ENCODE results near the gene SCAPER.

SCAPER gene

GRCh38 chr15:76347482-76348055 lies 557.6 kb downstream of the SCAPER start:
- no peak for DNase-seq

DNA sequence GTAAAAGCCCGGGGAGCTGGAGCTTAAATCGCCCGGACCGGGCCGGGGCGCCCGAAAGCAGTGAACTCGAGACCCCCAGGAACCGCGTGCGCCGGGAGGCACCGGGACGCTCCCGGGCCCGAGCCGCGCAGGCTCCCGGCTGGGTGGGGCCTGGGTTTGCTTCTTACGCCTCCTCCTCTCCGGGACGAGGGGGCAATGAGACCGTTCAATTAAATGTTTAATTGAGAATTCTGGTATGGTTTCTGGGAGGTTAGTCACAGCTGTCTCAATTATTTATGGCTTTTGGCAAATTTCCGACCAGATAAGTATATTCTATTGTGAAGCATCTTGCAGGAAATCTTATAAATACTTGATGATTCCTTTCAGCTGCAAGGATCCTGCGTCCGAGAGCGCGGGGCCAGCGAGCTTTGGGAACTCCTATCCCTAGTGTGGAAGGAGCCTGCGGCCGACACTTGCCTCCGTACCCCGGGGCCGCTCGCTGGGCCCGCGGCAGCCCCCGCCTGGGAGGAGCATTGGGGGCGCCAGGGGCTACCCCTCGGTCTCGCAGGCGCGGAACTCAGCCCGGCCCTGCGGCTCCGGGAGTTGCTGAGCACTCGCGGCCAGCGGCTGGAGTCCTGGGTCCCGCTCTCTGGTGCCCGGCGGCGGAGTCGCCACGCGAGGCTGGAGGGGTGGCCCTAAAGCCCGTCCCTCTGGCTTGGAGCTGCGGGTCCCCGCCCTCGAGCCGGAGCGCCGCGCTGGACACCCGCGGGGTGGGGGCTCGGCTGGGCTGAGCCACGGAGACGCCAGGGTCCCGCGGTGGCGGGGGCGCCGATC lies 558.3 kb downstream of the SCAPER start:
- DNase-seq = no peak

- no peak for DNase-seq
Measured at GRCh38 chr15:76345880-76346668, 559.1 kb downstream of the SCAPER start.

DNA sequence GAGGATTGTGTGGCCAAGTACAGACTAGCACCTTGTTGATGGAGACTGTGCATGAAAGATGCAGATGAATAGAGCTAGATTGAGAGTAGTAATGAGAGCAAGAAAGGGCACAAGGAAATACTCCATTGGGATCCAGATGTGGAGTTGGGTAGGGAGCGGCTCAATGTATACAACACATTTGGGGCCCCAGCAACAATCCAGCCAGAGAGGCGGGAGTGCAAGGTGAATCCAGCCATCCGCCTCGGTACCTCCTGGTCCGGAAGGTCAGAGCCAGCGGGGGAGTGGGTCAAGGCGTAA lies 559.6 kb downstream of the SCAPER start:
- no peak for DNase-seq

- DNase-seq = no peak
Measured at GRCh38 chr15:76344893-76345582, 560.1 kb downstream of the SCAPER start.

- DNase-seq = no peak
Measured at GRCh38 chr15:76343313-76343996, 561.7 kb downstream of the SCAPER start.

DNA sequence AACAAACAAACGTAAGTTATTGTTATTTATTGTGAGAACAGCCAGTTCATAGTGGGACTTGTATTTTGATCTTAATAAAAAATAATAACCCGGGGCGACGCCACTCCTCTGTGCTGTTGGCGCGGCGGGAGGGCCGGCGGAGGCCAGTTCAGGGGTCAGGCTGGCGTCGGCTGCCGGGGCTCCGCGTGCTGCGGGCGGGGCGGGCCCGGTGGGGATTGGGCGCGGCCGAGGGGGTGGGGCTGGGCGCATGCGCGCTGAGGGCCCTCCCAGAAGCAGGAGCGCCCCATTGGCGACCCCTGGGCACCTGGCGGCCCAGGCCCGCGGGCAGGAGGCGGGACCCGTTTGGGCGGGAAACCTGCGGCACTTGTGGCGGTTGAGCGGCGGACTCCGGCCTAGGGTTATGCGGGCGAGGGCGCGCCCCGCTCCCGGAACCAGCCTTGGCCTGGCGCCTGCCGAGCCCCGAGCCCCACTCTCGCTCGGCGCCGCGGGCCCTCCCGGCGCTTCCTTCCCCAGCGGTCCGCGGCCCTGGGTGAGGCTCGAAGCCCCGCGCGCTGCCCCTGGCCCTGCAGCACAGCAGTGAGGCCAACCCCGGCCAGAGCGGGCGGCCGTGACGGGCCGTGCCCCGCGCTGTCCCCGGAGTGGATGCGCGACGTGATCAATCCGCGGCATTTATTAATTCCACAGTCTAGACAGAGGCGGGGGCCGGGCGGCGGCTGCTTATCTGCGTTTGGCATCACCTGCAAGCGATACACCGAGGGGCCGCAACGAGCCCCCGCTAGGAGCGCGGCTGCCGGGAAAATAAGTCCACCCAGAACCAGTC lies 562.5 kb downstream of the SCAPER start:
- no peak for DNase-seq

- no peak for DNase-seq
Measured at GRCh38 chr15:76342058-76342381, 563.1 kb downstream of the SCAPER start.

- DNase-seq = no peak
Measured at GRCh38 chr15:76341366-76342057, 563.6 kb downstream of the SCAPER start.

GRCh38 chr15:76340803-76341365 lies 564.3 kb downstream of the SCAPER start:
- DNase-seq = peak; percentile 47

DNA sequence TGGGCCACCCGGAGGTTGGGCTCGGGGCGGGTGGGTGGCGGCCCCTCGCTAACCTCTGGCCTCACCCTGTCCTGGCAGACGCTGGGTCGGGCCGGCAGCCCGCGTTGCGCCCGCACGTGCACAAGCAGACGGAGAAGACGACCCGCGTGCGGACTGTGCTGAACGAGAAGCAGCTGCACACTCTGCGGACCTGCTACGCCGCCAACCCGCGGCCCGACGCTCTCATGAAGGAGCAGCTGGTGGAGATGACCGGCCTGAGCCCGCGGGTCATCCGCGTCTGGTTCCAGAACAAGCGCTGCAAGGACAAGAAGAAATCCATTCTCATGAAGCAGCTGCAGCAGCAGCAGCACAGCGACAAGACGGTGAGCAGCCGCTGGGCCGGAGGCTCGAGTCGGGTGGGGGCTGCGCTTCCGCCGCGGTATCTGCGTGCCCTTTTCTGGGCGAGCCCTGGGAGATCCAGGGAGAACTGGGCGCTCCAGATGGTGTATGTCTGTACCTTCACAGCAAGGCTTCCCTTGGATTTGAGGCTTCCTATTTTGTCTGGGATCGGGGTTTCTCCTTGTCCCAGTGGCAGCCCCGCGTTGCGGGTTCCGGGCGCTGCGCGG lies 564.8 kb downstream of the SCAPER start:
- peak; percentile 36 for DNase-seq

- DNase-seq = no peak
Measured at GRCh38 chr15:76339305-76340197, 565.6 kb downstream of the SCAPER start.

- DNase-seq = no peak
Measured at GRCh38 chr15:76338486-76339304, 566.4 kb downstream of the SCAPER start.

GRCh38 chr15:76337696-76338485 lies 567.2 kb downstream of the SCAPER start:
- DNase-seq = peak; percentile 32

GRCh38 chr15:76337059-76337695 lies 568.0 kb downstream of the SCAPER start:
- no peak for DNase-seq

DNA sequence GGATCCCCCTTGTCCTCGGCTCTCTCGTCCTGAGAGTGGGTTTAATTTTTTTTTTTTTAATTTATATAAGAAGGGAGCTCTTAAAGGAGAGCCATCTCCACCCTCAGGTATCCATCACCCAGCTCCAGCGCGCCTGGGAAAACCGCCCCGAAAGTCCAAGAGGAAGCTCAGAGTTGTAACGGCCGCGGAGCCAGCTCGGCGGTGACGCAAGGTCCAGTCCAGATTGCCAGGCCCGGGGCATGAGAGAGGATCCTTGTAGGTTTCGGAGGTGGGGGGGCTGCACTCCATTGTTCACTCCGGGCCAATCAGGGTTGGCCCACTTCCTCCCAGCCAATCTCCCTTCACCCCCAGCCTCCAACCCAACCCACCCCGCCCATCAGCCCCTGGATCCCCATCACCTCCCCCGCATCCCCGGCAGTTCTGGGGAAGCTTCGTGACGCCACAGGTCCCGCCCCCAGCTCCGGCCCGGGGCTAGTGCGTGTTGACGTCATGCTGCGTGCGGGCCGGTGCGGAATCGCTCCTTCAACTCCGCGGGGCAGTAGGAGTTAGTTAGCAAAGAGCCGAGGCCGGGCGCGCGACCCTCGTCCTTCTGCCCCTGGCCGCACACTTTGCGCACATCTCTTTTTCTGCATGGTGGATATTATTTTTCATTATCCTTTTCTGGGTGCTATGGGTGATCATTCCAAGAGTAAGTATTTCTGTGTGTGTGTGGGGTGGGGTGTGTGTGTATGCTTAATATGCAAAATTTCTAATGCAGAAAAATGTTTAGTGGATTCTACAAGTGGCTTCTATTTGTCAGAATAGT lies 568.7 kb downstream of the SCAPER start, which contains the start of gene ISL2:
TSS of gene ISL2 (plus strand) at position 520 of the 805 bp plus-strand sequence. CDS start at position 631, 111 bp downstream.
- peak; percentile 55 for DNase-seq
